IPS-18a (cell line): ENCODE results near the gene RDH11.
"Not testable (repeated sequence)": the region's sequence is repeated elsewhere in the genome, so short reads cannot be mapped to it uniquely, and the experiment has no call there.

Source experiments
- H3K27ac ChIP-seq: one replicate; pipeline ENCODE4 v1.5.1; 2013; ENCODE audit warnings: low read length
- H3K27me3 ChIP-seq: one replicate; pipeline ENCODE4 v1.6.1; 2013; ENCODE audit warnings: mild to moderate bottlenecking, low read length; ENCODE audit not compliant: control insufficient read depth, insufficient read depth
- H3K36me3 ChIP-seq: one replicate; pipeline ENCODE4 v1.6.1; 2013; ENCODE audit warnings: low read depth, low read length; ENCODE audit not compliant: control insufficient read depth
- H3K4me1 ChIP-seq: one replicate; pipeline ENCODE4 v1.6.1; 2013; ENCODE audit warnings: low read depth, low read length; ENCODE audit not compliant: control insufficient read depth
- H3K4me3 ChIP-seq: one replicate; pipeline ENCODE4 v1.5.1; 2013; ENCODE audit warnings: low read length
- H3K9ac ChIP-seq: one replicate; pipeline ENCODE4 v1.6.1; 2013; ENCODE audit warnings: mild to moderate bottlenecking, low read length, moderate library complexity
- H3K9me3 ChIP-seq: one replicate; pipeline ENCODE4 v1.6.1; 2013; ENCODE audit warnings: low read depth, low read length; ENCODE audit not compliant: control insufficient read depth

Gene RDH11

DNA sequence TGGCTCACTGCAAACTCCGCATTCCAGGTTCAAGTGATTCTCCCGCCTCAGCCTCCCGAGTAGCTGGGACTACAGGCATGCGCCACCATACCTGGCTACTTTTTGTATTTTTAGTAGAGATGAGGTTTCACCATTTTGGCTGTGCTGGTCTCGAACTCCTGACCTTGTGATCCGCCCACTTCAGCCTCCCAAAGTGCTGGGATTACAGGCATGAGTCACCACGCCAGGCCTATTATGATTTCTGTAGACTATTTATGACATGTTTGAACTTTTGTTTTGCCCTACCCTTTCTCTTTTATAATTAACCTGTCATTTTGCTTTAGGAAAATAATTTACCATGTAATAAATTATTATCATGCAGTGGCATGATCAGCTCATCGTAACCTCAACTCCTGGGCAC, 5.9 kb upstream of the RDH11 start, which contains the start of gene RDH12:
Gene RDH12, plus strand, starts transcription at position 395 of the 400 bp plus-strand sequence. CDS start 20,757 bp downstream, outside the sequence.
- H3K4me1 ChIP-seq, H3K9me3 ChIP-seq, H3K9ac ChIP-seq, H3K4me3 ChIP-seq, H3K36me3 ChIP-seq, H3K27me3 ChIP-seq, H3K27ac ChIP-seq: not testable (repeated sequence)

DNA sequence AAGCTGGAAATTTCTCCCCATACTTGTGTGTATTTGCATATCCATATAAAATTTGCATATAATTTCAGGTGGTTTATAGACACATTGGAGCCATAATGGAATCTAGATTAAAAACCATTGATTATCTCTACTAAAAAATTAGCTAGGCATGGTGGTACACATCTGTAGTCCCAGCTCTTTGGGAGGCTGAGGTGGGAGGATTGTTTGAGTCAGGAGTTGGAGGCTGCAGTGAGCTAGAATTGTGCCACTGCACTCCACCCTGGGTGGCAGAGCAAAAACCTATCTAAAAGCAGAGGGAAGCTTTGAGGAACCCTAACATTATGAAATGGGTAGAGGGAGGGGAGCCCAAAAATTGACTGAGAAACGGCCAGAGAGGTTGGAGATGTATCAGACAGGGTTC, 2.6 kb upstream of the RDH11 start:
- peaks cover 2% of the 10 kb centered on the region for H3K36me3 ChIP-seq
- no peak overlapping the region for H3K27ac ChIP-seq
- no peak overlapping the region for H3K4me3 ChIP-seq
- H3K9ac ChIP-seq: no peak overlapping the region
- no peaks in the 10 kb centered on the region for H3K4me1 ChIP-seq
- no peaks in the 10 kb centered on the region for H3K9me3 ChIP-seq
- peaks cover 6% of the 10 kb centered on the region for H3K27me3 ChIP-seq

DNA sequence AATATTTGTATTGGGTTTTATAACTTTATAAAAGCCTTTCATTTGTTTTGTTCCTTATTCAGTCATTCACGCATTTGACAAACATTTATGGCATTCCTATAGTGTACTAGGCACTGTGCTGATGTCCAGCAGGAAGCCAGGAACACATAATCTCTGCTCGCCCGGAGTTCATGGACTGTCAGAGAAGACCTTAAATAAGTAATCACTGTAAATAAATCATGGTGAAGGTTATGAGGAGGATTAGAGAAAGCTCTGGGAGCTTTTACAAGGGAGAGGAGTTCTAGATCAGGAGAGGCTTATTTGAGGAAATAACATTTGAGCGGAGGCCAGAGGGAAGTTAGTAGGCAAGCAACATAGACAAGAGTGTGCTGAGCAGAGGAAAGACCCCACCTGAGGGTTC, 1.4 kb upstream of the RDH11 start:
- Histone ChIP-seq H3K9ac (no peak overlapping the region), H3K27me3 (peaks cover 6% of the 10 kb centered on the region), H3K27ac (no peak overlapping the region), H3K36me3 (peaks cover 12% of the 10 kb centered on the region), H3K4me1 (no peaks in the 10 kb centered on the region), H3K9me3 (no peaks in the 10 kb centered on the region), H3K4me3 (no peak overlapping the region)

DNA sequence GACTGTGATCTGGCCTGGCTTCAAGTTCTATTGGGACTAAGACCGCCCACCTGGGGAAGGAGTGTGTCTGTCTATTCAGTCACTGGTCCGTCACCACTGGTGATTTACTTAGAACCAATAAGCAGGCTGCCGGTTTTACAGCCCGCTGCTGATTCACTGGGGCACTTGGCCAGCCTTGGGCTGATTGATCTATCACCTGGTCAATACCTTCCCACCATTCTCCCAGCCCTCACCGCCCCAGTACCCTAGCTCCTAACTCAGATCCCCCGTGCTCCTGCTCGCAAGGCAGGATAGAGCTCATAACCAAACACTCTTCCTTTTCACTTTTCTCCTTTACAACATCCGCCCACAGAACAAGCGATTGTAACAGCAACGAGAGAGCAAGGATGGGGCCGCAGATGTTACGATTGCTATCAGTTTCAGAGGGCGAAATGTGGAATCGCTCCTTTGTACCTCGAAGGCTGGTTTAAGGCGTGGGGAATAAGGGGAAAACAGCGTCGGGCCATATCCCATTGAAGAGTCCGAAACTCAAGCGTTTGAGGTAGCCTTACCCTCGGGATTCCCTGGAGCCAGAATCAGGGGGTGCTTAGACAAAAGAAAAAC, 672 bp downstream of the RDH11 start:
- H3K9me3 ChIP-seq: no peaks in the 10 kb centered on the region
- H3K4me1 ChIP-seq: no peaks in the 10 kb centered on the region
- H3K27me3 ChIP-seq: peaks cover 6% of the 10 kb centered on the region
- peak overlapping the region; percentile 93 for H3K4me3 ChIP-seq
- H3K9ac ChIP-seq: peak overlapping the region; percentile 89
- peak overlapping the region; percentile 78 for H3K27ac ChIP-seq
- H3K36me3 ChIP-seq: peaks cover 34% of the 10 kb centered on the region

DNA sequence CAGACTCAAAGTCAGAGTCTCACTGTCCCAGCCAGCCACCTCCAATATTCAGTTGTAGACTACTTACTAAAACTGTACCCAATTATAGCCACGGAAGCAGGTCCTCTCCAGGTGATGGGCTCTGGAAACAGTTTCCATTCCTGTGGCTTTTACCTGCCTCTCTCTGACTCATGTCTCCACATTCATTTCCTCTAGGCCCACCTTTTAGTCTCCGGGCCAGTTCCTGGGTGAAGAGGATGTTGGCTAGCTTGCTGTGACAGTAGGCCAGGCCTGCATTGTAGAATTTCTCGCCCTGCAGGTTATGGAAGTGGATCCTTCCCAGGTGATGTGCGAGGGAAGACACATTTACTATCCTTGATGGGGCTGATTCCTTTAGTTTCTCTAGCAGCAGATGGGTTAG, 5.6 kb downstream of the RDH11 start:
- Histone ChIP-seq H3K27ac (no peak overlapping the region), H3K27me3 (no peaks in the 10 kb centered on the region), H3K9ac (no peak overlapping the region), H3K36me3 (peaks cover 79% of the 10 kb centered on the region), H3K4me1 (no peaks in the 10 kb centered on the region), H3K4me3 (no peak overlapping the region), H3K9me3 (no peaks in the 10 kb centered on the region)

DNA sequence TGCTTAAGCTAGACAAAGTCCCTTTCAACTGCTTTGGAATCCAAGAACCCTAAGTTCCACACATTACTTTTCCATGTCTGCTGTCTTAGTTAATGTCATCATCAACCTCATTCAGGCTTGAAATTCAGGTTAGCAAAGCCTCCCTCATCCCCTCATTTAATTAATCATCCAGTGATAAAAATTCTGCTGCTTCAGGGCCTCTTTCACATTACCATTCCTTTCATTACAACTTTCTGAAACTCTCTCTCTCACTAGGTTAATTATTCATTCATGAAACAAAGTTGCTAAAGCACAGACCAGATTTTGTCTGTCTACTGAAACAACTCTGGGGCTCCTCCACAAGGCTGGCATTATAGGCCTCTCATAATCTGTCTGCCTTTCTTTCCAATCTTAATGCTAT, 11.7 kb downstream of the RDH11 start:
- Histone ChIP-seq H3K9me3 (no peaks in the 10 kb centered on the region), H3K4me1 (no peaks in the 10 kb centered on the region), H3K36me3 (peaks cover 84% of the 10 kb centered on the region), H3K9ac (no peak overlapping the region), H3K4me3 (no peak overlapping the region), H3K27ac (no peak overlapping the region), H3K27me3 (no peaks in the 10 kb centered on the region)

DNA sequence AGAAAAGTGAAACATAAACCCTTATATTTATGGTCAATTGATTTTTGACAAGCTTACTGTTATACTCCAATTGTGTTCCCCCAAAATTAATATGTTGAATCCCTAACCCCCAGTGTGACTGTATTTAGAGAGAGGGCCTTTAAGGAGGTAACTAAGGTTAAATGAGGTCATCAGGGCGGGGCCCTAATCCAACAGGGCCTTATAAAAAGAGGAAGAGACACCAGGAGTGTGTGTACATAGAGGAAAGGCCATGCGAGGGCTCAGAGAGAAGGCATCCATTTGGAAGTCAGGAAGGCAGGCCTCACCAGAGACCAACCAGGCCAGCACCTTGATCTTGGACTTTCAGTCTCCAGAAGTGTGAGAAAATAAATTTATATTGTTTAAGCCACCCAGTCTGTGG, 14.6 kb downstream of the RDH11 start:
- Histone ChIP-seq H3K9me3 (no peaks in the 10 kb centered on the region), H3K27me3 (no peaks in the 10 kb centered on the region), H3K27ac (no peak overlapping the region), H3K4me3 (no peak overlapping the region), H3K9ac (no peak overlapping the region), H3K4me1 (no peaks in the 10 kb centered on the region), H3K36me3 (peaks cover 73% of the 10 kb centered on the region)

DNA sequence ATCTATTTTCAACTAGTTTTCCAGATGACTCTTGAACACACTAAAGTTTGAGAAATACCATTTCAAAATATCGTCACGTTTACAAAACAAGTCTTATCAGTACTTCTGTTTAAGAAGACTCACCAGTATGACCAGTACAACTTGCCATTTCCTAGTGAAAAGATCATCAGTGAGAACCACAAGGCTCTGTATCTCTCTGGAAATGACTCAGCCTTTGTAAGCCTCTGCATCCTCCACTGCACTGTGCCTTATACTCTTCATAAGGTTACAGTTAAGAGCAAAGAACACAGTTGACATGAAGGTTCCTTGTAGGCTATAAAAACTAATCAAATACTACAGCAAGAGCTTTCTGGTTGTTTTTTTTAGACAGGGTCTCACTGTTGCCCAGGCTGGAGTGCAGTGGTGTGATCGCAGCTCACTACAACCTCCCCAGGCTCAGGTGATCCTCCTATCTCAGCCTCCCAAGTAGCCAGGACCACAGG, 15.4 kb downstream of the RDH11 start:
- no peaks in the 10 kb centered on the region for H3K27me3 ChIP-seq
- peaks cover 66% of the 10 kb centered on the region for H3K36me3 ChIP-seq
- H3K9ac ChIP-seq: no peak overlapping the region
- H3K4me1 ChIP-seq: no peaks in the 10 kb centered on the region
- no peak overlapping the region for H3K27ac ChIP-seq
- H3K9me3 ChIP-seq: no peaks in the 10 kb centered on the region
- no peak overlapping the region for H3K4me3 ChIP-seq

DNA sequence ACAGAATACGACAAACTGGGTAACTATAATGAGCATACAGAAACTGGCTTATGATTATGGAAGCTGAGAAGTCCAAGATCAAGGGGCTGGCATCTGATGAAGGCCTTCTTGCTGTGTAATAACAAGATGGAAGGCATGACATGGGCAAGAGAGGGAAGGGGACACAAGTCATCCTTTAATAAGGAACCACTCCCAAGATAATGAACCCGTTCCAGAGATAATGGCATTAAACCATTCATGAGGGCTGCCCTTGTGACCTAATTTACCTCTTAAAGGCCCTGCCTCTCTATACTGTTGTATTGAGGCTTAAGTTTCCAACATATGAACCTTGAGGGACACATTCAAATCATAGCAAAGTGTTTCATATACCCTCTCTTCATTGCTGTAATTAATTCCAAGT, 16.6 kb downstream of the RDH11 start:
- no peaks in the 10 kb centered on the region for H3K4me1 ChIP-seq
- no peaks in the 10 kb centered on the region for H3K9me3 ChIP-seq
- H3K9ac ChIP-seq: no peak overlapping the region
- no peaks in the 10 kb centered on the region for H3K27me3 ChIP-seq
- no peak overlapping the region for H3K27ac ChIP-seq
- H3K4me3 ChIP-seq: no peak overlapping the region
- H3K36me3 ChIP-seq: peaks cover 54% of the 10 kb centered on the region

DNA sequence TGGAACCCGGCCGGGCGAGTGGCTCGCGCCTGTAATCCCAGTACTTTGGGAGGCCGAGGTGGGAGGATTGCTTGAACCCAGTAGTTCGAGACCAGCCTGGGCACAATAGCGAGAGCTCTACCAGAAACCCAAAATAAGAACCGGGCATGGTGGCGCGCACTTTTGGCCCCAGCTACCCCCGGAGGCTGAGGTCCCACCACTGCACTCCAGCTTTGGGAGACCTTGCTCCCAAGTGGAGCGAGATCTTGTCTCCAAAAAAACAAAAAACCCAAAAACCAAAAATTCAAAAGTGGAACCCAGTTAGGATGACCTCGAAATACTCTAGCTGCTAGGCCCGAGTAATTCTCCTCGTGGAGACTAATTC, 20.4 kb downstream of the RDH11 start:
- Histone ChIP-seq H3K9me3 (no peaks in the 10 kb centered on the region), H3K9ac (peak overlapping the region; percentile 87), H3K27me3 (no peaks in the 10 kb centered on the region), H3K36me3 (peaks cover 24% of the 10 kb centered on the region), H3K4me3 (peak overlapping the region; percentile 70), H3K27ac (no peak overlapping the region), H3K4me1 (peaks cover 5% of the 10 kb centered on the region)

DNA sequence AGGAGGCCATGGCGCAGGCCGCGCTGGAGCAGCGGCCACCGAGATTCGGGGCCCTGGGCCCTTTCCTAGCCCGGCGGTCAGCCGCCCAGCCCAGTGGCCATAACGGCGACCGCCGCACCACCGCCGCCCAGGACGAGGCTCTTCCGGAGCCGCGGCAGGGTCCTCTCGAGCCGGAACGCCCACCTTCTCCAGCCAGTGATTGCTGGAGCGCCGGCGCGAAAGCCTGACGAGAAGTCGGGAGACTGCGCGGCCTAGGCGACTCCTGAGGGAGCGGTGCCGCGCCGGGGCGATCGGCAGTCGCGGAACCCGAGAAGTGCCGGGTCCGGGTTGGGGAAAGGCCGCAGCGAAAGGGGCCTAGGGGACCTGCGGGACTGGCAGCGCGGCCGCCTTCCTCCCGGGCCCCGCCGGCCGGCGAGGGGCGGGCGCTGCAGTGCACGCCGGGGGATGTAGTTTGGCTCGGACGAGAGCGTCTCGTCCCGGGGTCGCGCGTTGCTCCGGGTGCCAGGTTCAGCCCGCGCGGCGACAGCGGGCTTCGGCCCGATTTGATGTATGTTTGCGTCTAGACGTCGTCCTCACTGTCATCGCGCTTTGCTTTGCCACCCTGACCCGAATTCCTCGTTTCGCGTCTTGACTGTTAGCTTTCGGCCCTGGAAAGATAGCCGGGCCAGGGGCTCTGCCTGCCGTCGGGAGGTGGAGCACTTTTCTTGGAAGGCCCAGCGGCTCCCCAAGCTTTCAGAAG, 20.9 kb downstream of the RDH11 start, which contains the start of gene VTI1B:
Gene VTI1B, minus strand, starts transcription at position 153 of the 739 bp plus-strand sequence. Its CDS starts 143 bp downstream, at position 10.
- Histone ChIP-seq H3K4me3 (peak within 1 kb of the TSS; percentile 70), H3K36me3 (peaks cover 19% of the 10 kb centered on the region), H3K4me1 (peaks cover 5% of the 10 kb centered on the region), H3K9me3 (no peaks in the 10 kb centered on the region), H3K9ac (peak within 1 kb of the TSS; percentile 87), H3K27ac (peak within 1 kb of the TSS; percentile 83), H3K27me3 (no peaks in the 10 kb centered on the region)

DNA sequence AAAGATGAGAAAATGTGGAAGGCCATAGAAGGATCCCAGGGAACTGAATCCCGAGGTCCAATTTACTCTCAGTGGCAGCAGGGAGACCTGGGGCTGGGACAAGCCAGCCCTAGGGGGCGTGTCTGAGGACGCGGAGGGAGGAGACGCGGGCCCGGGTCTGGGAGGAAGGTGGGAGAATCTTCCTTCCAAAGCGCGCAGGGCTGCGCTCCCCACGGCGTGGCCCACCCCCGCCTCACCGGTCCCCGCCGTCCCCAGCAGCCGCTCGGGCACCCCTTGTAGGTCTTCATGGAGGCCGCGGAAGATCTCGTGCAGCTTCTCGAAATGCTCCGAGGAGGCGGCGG, 21.5 kb downstream of the RDH11 start:
- Histone ChIP-seq H3K4me1 (peaks cover 5% of the 10 kb centered on the region), H3K27me3 (no peaks in the 10 kb centered on the region), H3K27ac (peak overlapping the region; percentile 83), H3K36me3 (peaks cover 19% of the 10 kb centered on the region), H3K4me3 (peak overlapping the region; percentile 70), H3K9ac (peak overlapping the region; percentile 87), H3K9me3 (no peaks in the 10 kb centered on the region)
